Body of pancreas (tissue), 4 donors: ENCODE results near the gene SPEF2. TPM values are rescaled to one million over a fixed set of nuclear protein-coding genes. Genes with fewer than 3 reads are reported as not detected.

Source experiments
- ATAC-seq: fragments of 150-250 bp; one replicate; pipeline ENCODE4 v1.9.1; 2016
- DNase-seq, 4 donors: peaks; one replicate each; pipeline ENCODE4 v3.0.0-alpha.2; 2019
- H3K27ac ChIP-seq, 4 donors: fragments of 200-600 bp; sonication (generic); 1 replicate in 3 of 4; 2 replicates in 1 of 4; pipeline versions ENCODE4 v1.5.1 to v1.6.1; 2016 to 2019; ENCODE audit warnings: mild to moderate bottlenecking in 1 of 4, mixed read lengths in 1 of 4, moderate library complexity in 1 of 4
- H3K27me3 ChIP-seq, 2 donors: fragments of 200-600 bp; sonication (generic); one replicate each; pipeline ENCODE4 v1.6.0; 2016; ENCODE audit warnings: mild to moderate bottlenecking in 1 of 2
- H3K36me3 ChIP-seq, 2 donors: fragments of 200-600 bp; sonication (generic); replicated peaks in 1 of 2; 2 replicates each; pipeline ENCODE4 v1.5.1; 2016; ENCODE audit warnings: low read depth in 2 of 2; ENCODE audit not compliant: insufficient read depth in 1 of 2
- H3K4me1 ChIP-seq: fragments of 200-600 bp; sonication (generic); one replicate; pipeline ENCODE4 v1.6.0; 2016
- H3K4me3 ChIP-seq, 2 donors: fragments of 200-600 bp; sonication (generic); 1 replicate in 1 of 2; 2 replicates in 1 of 2; pipeline ENCODE4 v1.5.1; 2016 to 2019
- H3K9me3 ChIP-seq, 3 donors: fragments of 200-600 bp; sonication (generic); 1 replicate in 2 of 3; 2 replicates in 1 of 3; pipeline ENCODE4 v1.5.1; 2016
- POLR2A ChIP-seq, 3 donors: fragments of 450-650 bp; IDR thresholded peaks; one replicate each; pipeline ENCODE4 v1.6.1; 2016; ENCODE audit warnings: antibody characterized with exemption in 3 of 3, mild to moderate bottlenecking in 2 of 3
- WGBS, 2 donors: methylation state at CpG; one replicate each; pipeline ENCODE4 v1.1.5; 2017; 5-methylcytosine and 5-hydroxymethylcytosine counted together
- intact Hi-C: fragments of 100-400 bp; cut with DNase I; formaldehyde crosslinking; loops from one replicate; pipeline ENCODE4 v1.15.1; 2023
- total RNA-seq, 2 donors: library from RNA; depleted of rRNA; stranded (reverse); fragments of >200 nt; gene quantifications; one replicate each; pipeline ENCODE4 v1.1.0, GENCODE V29; 2016
- TF ChIP-seq, protein P1 (sequence below), 7 experiments: fragments of 450-650 bp in 4 of 7; fragments of 200-600 bp in 3 of 7; sonication (generic) in 3 of 7; IDR thresholded peaks; one replicate each; pipeline ENCODE4 v1.5.1; 2016 to 2019; ENCODE audit warnings: antibody characterized with exemption in 7 of 7

Gene SPEF2
- total RNA-seq, 2 donors from 2014 or later = 6.3 to 11.4 TPM

DNA sequence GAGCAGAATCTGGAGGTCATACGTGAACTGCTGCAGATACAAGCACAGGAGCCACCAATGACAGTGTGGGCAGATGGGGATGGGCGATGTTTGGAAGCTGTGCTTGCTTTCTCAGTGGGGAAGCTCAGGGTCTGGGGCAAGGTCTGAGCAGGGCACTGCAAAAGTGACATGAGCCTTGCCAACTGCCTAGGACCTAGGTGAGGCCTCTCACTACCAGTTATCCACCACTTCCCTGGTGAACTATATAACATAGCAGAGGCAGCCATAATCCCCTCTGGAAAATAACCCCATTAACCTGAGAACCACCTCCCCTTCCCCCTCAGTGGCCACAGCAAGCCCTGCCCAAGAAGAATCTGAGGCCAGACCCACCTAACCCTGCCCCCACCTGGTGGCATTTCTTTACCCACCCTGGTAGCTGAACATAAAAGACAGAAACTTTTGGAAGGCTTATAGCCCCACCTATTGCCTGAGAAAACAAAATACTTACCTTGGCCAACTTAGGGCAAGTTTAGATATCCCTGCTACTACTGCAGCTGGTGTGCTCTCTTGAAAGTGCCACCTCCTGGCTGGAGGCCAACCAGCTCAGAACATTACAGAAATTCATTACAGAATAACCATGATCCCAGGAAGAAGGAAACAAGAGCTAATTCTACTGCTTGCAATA lies 18.8 kb upstream of the SPEF2 start:
- peak overlapping the region in 2 of 4 donors; percentile 4 to 11 for H3K27ac ChIP-seq
- H3K27me3 ChIP-seq = no peaks in the 10 kb centered on the region
- no peaks in the 10 kb centered on the region for H3K36me3 ChIP-seq
- H3K9me3 ChIP-seq = no peaks in the 10 kb centered on the region
- intact Hi-C loops = no loop called here
- no peak overlapping the region for H3K4me3 ChIP-seq
- DNase-seq = peak; percentile 68 to 81 (median 72)
- TF ChIP-seq POLR2A (IDR thresholded peaks at IDR 0.05) = no peak
- TF ChIP-seq, protein P1, sequence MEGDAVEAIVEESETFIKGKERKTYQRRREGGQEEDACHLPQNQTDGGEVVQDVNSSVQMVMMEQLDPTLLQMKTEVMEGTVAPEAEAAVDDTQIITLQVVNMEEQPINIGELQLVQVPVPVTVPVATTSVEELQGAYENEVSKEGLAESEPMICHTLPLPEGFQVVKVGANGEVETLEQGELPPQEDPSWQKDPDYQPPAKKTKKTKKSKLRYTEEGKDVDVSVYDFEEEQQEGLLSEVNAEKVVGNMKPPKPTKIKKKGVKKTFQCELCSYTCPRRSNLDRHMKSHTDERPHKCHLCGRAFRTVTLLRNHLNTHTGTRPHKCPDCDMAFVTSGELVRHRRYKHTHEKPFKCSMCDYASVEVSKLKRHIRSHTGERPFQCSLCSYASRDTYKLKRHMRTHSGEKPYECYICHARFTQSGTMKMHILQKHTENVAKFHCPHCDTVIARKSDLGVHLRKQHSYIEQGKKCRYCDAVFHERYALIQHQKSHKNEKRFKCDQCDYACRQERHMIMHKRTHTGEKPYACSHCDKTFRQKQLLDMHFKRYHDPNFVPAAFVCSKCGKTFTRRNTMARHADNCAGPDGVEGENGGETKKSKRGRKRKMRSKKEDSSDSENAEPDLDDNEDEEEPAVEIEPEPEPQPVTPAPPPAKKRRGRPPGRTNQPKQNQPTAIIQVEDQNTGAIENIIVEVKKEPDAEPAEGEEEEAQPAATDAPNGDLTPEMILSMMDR (IDR thresholded peaks at IDR 0.05) = peak in 4 of 7 experiments; percentile 40 to 52 (median 47)
- peaks cover 7% of the 10 kb centered on the region for H3K4me1 ChIP-seq
- 77 to 83% methylated on average over 2 of the region's 2 CpGs for WGBS, 2 donors
- ATAC-seq = peak; percentile 79

- intact Hi-C loops = no loop called here
- no peaks in the 10 kb centered on the region for H3K9me3 ChIP-seq
- H3K4me1 ChIP-seq = peaks cover 7% of the 10 kb centered on the region
- no peak overlapping the region for H3K4me3 ChIP-seq
- H3K27ac ChIP-seq = no peak overlapping the region
- H3K36me3 ChIP-seq = no peaks in the 10 kb centered on the region
- no peak for ATAC-seq
- no peak for TF ChIP-seq POLR2A (IDR thresholded peaks at IDR 0.05)
- TF ChIP-seq, protein P1 (IDR thresholded peaks at IDR 0.05) = no peak
- DNase-seq = no peak
- no peaks in the 10 kb centered on the region for H3K27me3 ChIP-seq
These were observed 17.1 kb upstream of the SPEF2 start for GRCh38 chr5:35600591-35600990.

DNA sequence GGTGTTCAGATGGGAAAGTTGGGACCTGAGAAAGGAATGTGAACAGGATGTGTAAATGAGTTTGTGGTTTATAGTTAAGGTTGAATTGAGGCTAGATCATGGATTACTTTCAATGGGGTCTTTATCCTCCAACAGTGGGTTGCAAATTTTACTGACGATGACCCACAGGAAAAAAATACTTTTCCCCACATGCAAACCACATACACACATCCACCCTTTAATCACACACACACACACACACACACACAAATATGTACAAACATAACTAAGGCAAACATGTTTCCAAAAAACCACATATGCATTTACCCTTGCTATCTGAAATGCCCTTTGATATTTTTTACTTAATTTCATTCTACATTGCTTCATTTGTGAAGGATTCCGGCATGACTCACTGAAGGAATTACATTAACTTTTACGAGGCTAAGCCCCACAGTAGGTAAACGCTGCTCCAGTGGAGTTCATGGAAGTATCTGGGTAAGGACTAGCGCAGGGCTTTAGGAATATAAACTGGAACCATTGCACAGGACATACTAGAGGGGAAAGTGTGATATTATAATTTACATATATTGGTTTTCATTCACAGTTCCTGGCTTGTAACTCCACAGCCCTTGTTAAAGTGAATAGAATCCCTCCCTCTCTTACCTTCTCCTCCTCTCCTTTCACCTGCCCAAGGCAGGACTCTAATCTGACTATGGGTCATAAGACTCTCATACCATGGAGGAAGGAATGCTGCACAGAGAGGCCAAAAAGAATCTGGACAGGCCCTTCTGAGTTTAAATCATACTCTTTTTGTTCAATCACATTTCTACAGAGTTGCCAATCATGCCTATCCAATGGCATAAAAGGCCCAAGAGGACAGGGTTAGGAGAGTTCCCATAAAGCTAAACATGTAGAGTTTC lies 8.5 kb upstream of the SPEF2 start:
- intact Hi-C loops = no loop called here
- H3K36me3 ChIP-seq = no peaks in the 10 kb centered on the region
- H3K27me3 ChIP-seq = no peaks in the 10 kb centered on the region
- H3K9me3 ChIP-seq = no peaks in the 10 kb centered on the region
- TF ChIP-seq, protein P1 (IDR thresholded peaks at IDR 0.05) = no peak
- TF ChIP-seq POLR2A (IDR thresholded peaks at IDR 0.05) = no peak
- no peak overlapping the region for H3K4me3 ChIP-seq
- H3K4me1 ChIP-seq = no peaks in the 10 kb centered on the region
- no peak overlapping the region for H3K27ac ChIP-seq
- ATAC-seq (no peak), DNase-seq (no peak)
- 75 to 78% methylated on average over 5 of the region's 5 CpGs for WGBS, 2 donors

- WGBS, 2 donors = 38 to 53% methylated on average over 3 of the region's 3 CpGs
- Histone ChIP-seq H3K27me3 (no peaks in the 10 kb centered on the region), H3K4me3 (peak overlapping the region in 1 of 2 donors; percentile 84), H3K36me3 (no peaks in the 10 kb centered on the region), H3K27ac (peak overlapping the region in 2 of 4 donors; percentile 68 to 77), H3K9me3 (no peaks in the 10 kb centered on the region), H3K4me1 (peaks cover 9% of the 10 kb centered on the region)
- TF ChIP-seq, protein P1 (IDR thresholded peaks at IDR 0.05) = no peak
- no peak for TF ChIP-seq POLR2A (IDR thresholded peaks at IDR 0.05)
- ATAC-seq = no peak
- intact Hi-C loops = no loop called here
- no peak for DNase-seq
These were observed 616 bp upstream of the SPEF2 start for GRCh38 chr5:35617060-35617434.
